Embryonic facial prominence (tissue), 1 donor: Measurements from ENCODE around the gene RCAN3.
A peak's percentile ranks its signal among the peaks of the same experiment; 100 is the strongest.
"Not testable (repeated sequence)": the region's sequence is repeated elsewhere in the genome, so short reads cannot be mapped to it uniquely, and the experiment has no call there.

Source experiments
- DNase-seq: peaks from one replicate; pipeline ENCODE4 v3.0.0-alpha.2; 2016; ENCODE audit errors: extremely low spot score

Gene RCAN3

GRCh38 chr1:24486331-24487065 is 16.1 kb upstream of the RCAN3 start:
- no peak for DNase-seq

GRCh38 chr1:24487455-24487854 is 15.2 kb upstream of the RCAN3 start:
- DNase-seq: no peak

- not testable (repeated sequence) for DNase-seq
These were observed 14.5 kb upstream of the RCAN3 start for GRCh38 chr1:24488159-24488558.

GRCh38 chr1:24489674-24490073 is 13.0 kb upstream of the RCAN3 start:
- DNase-seq: no peak

GRCh38 chr1:24490101-24490781 is 12.4 kb upstream of the RCAN3 start:
- no peak for DNase-seq

- no peak for DNase-seq
These were observed 10.9 kb upstream of the RCAN3 start for GRCh38 chr1:24491577-24492360.

- DNase-seq: not testable (repeated sequence)
These were observed 9.7 kb upstream of the RCAN3 start for GRCh38 chr1:24492935-24493334.

- DNase-seq: no peak
These were observed 8.9 kb upstream of the RCAN3 start for GRCh38 chr1:24493785-24494184.

- DNase-seq: no peak
These were observed 4.0 kb upstream of the RCAN3 start for GRCh38 chr1:24498589-24498988.

GRCh38 chr1:24500448-24501048 is 2.1 kb upstream of the RCAN3 start:
- DNase-seq: no peak

GRCh38 chr1:24501371-24502064 is 1.1 kb upstream of the RCAN3 start:
- no peak for DNase-seq

GRCh38 chr1:24502065-24502708 is 449 bp upstream of the RCAN3 start:
- peak; percentile 31 for DNase-seq

- no peak for DNase-seq
These were observed 569 bp downstream of the RCAN3 start for GRCh38 chr1:24503059-24503751.

GRCh38 chr1:24503870-24504523 is 1.4 kb downstream of the RCAN3 start:
- no peak for DNase-seq

GRCh38 chr1:24504560-24504959 is 1.9 kb downstream of the RCAN3 start:
- no peak for DNase-seq

- DNase-seq: no peak
These were observed 3.2 kb downstream of the RCAN3 start for GRCh38 chr1:24505816-24506215.

- no peak for DNase-seq
These were observed 4.2 kb downstream of the RCAN3 start for GRCh38 chr1:24506691-24507381.

- DNase-seq: no peak
These were observed 4.8 kb downstream of the RCAN3 start for GRCh38 chr1:24507405-24507804.

GRCh38 chr1:24508911-24509310 is 6.3 kb downstream of the RCAN3 start:
- no peak for DNase-seq
